ENCODE data around the gene CTDSP2.

CTDSP2 gene

DNA sequence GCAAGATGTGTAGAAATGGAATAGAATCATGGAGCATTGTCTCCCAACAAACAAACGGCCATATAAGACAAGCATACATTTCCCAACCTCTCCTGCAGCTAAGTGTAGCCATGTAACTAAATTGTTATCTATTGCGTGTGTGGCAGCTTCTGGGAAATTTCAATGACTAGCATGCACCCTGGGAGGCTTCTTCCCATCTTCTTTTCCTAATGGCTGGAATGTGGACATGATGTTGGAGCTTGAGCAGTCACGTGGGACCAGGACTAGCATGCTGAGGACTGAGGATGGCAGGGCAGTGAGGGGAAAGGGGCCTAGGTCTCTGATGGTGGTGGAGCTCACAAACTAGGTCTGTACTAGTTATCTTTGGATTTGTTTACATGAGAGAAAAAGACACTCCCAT, 21.7 kb upstream of the CTDSP2 start:
- H3K9me2 ChIP-seq (replicated peaks; ENCODE audit: insufficient read depth, low read length), result no peaks in the 10 kb centered on the region
- H3K4me2 ChIP-seq (ENCODE audit: low read depth, low read length, poor library complexity, severe bottlenecking), result no peak overlapping the region
- H3K79me2 ChIP-seq (ENCODE audit: insufficient read depth, low read length), result no peaks in the 10 kb centered on the region
- H3K9me3 ChIP-seq (ENCODE audit: insufficient read depth, low read length), result no peaks in the 10 kb centered on the region
- no peak overlapping the region for H3K9ac ChIP-seq (ENCODE audit: low read length)
- H3K27ac ChIP-seq (ENCODE audit: low read depth, low read length), result no peak overlapping the region
- H3K4me3 ChIP-seq (ENCODE audit: insufficient read depth, low read length, poor library complexity, severe bottlenecking), result no peak overlapping the region
- no peaks in the 10 kb centered on the region for H3K36me3 ChIP-seq (ENCODE audit: low read length)
- no peak overlapping the region for H2AFZ ChIP-seq (ENCODE audit: low read depth, low read length, severe bottlenecking)
- no peaks in the 10 kb centered on the region for H3K27me3 ChIP-seq (ENCODE audit: low read length)
- TF ChIP-seq EZH2phosphoT487 (conservative IDR thresholded peaks at IDR 0.05; ENCODE audit: low read length) (no peak), CTCF (IDR thresholded peaks at IDR 0.05; ENCODE audit: insufficient read depth, low read length, poor library complexity, severe bottlenecking) (no peak)
- H4K20me1 ChIP-seq (ENCODE audit: low read depth, low read length), result no peaks in the 10 kb centered on the region
- H3F3A ChIP-seq (ENCODE audit: insufficient read depth), result no peaks in the 10 kb centered on the region

DNA sequence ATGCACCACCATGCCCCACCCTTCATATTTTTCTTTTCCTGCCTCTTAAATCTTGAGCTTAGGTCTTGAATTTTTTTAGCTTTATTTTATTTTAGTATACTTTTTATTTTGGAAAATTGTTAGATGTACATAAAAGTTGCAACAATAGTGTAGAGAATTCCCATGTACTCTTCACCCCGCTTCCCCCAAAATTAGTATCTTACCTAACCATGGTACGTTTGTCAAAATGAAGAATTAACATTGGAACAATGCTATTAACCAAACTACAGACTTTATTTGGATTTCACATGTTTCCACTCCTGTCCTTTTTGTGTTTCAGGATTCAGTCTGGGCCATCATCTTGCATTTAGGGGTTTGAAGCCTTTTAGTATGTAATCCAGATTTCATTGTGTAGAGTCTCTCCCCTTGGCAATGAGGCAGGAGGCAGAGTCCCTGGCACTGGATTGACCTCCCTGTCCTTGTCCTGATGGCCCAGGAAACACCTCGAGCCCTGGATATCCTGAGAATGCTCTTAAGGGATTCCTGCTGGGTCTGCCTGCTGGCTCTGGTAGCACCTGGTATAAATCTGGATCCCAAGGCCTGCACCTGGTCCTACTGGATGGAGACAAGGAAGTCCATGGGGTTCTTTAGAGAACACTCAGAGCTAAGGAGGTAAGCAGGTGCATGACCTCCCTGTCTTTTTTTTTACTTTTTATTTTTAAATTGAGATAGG, 19.9 kb upstream of the CTDSP2 start:
- Histone ChIP-seq H3K9me3 (ENCODE audit: insufficient read depth, low read length) (no peaks in the 10 kb centered on the region), H3F3A (ENCODE audit: insufficient read depth) (no peaks in the 10 kb centered on the region), H3K27me3 (ENCODE audit: low read length) (no peaks in the 10 kb centered on the region), H2AFZ (ENCODE audit: low read depth, low read length, severe bottlenecking) (no peak overlapping the region), H3K4me2 (ENCODE audit: low read depth, low read length, poor library complexity, severe bottlenecking) (no peak overlapping the region), H3K27ac (ENCODE audit: low read depth, low read length) (no peak overlapping the region), H3K79me2 (ENCODE audit: insufficient read depth, low read length) (no peaks in the 10 kb centered on the region), H3K4me3 (ENCODE audit: insufficient read depth, low read length, poor library complexity, severe bottlenecking) (no peak overlapping the region), H3K9me2 (replicated peaks; ENCODE audit: insufficient read depth, low read length) (no peaks in the 10 kb centered on the region), H3K36me3 (ENCODE audit: low read length) (no peaks in the 10 kb centered on the region), H4K20me1 (ENCODE audit: low read depth, low read length) (no peaks in the 10 kb centered on the region), H3K9ac (ENCODE audit: low read length) (no peak overlapping the region)
- TF ChIP-seq EZH2phosphoT487 (conservative IDR thresholded peaks at IDR 0.05; ENCODE audit: low read length), result no peak
- no peak for TF ChIP-seq CTCF (IDR thresholded peaks at IDR 0.05; ENCODE audit: insufficient read depth, low read length, poor library complexity, severe bottlenecking)

- Histone ChIP-seq H3K4me3 (ENCODE audit: insufficient read depth, low read length, poor library complexity, severe bottlenecking) (no peak overlapping the region), H3K9me3 (ENCODE audit: insufficient read depth, low read length) (no peaks in the 10 kb centered on the region), H3K79me2 (ENCODE audit: insufficient read depth, low read length) (no peaks in the 10 kb centered on the region), H3K4me2 (ENCODE audit: low read depth, low read length, poor library complexity, severe bottlenecking) (peak overlapping the region; percentile 30), H3F3A (ENCODE audit: insufficient read depth) (no peaks in the 10 kb centered on the region), H3K9me2 (replicated peaks; ENCODE audit: insufficient read depth, low read length) (no peaks in the 10 kb centered on the region), H3K9ac (ENCODE audit: low read length) (no peak overlapping the region), H2AFZ (ENCODE audit: low read depth, low read length, severe bottlenecking) (peak overlapping the region; percentile 70), H3K27me3 (ENCODE audit: low read length) (no peaks in the 10 kb centered on the region), H3K27ac (ENCODE audit: low read depth, low read length) (no peak overlapping the region), H4K20me1 (ENCODE audit: low read depth, low read length) (no peaks in the 10 kb centered on the region), H3K36me3 (ENCODE audit: low read length) (no peaks in the 10 kb centered on the region)
- peak; percentile 97; the same call in 1 of the 2 replicates for TF ChIP-seq EZH2phosphoT487 (conservative IDR thresholded peaks at IDR 0.05; ENCODE audit: low read length)
- TF ChIP-seq CTCF (IDR thresholded peaks at IDR 0.05; ENCODE audit: insufficient read depth, low read length, poor library complexity, severe bottlenecking), result no peak
Observed at GRCh38 chr12:57865084-57865751, 18.7 kb upstream of the CTDSP2 start.

All from SU-DHL-6 (cell line).